Urothelium cell line (cell line): ENCODE data around the gene KCNJ13.
"Not testable (repeated sequence)": the region's sequence is repeated elsewhere in the genome, so short reads cannot be mapped to it uniquely, and the experiment has no call there.

Experiments used
- DNase-seq: peaks from one replicate; pipeline ENCODE4 v3.0.0; 2011; ENCODE audit warnings: low spot score, mixed read lengths
- FAIRE-seq: peaks from 2 replicates; lab custom pipeline; 2011; peaks lifted over from hg19 to GRCh38; lab: Jason Lieb, UNC

The KCNJ13 gene

DNA sequence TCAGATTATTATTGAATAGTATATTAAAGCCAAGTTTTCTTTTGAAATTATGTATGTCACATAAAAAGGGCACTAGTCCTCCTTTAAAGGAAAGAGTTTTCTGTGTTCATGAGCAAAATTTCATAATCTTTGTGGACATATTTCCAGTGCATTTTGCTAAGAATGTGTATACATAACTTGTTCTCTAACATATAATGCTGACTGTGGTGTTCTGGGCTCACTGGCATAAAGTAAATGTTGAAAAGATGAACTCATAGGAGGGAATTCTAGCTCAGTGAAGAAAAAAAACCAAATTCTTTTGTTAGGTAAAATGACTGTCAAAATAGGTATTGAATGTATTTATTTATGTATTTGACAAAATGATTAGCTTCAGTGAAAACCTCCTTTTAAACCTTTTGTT, 6.2 kb downstream of the KCNJ13 start:
- FAIRE-seq (no peak), DNase-seq (no peak)

- DNase-seq (no peak), FAIRE-seq (no peak)
Measured at GRCh38 chr2:232767866-232768265, 8.5 kb downstream of the KCNJ13 start.

GRCh38 chr2:232761301-232761907, 15.0 kb downstream of the KCNJ13 start:
- FAIRE-seq (no peak), DNase-seq (peak; percentile 42)

GRCh38 chr2:232757905-232758304, 18.5 kb downstream of the KCNJ13 start:
- FAIRE-seq: no peak
- no peak for DNase-seq

DNA sequence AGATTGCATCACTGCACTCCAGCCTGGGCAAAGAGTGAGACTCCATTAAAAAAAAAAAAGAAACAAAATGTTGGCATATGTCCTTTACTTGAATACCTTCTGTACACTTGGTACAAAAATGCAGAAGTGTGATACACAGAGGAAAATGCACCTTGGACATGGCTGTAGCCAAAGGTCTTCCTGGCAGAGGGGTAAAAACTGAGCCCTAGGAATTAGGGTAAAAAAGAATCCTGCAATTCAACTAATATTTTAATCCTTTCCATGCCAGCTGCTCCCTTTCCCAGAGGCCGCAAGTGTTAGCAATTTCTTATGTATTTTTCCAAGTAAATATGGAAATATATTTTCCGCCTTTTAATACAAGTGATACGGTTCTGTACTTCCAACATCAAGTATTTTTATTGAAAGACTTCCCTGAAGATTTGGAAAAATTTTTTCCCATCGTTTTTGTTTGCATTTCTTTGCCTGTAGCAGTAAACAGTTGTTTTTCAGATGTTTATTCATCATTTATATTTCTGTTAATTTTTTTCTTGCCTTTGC, 26.2 kb downstream of the KCNJ13 start:
- DNase-seq (no peak), FAIRE-seq (no peak)

- FAIRE-seq (no peak), DNase-seq (no peak)
Measured at GRCh38 chr2:232749331-232749730, 27.0 kb downstream of the KCNJ13 start.

GRCh38 chr2:232748038-232748437, 28.3 kb downstream of the KCNJ13 start:
- DNase-seq (no peak), FAIRE-seq (no peak)

DNA sequence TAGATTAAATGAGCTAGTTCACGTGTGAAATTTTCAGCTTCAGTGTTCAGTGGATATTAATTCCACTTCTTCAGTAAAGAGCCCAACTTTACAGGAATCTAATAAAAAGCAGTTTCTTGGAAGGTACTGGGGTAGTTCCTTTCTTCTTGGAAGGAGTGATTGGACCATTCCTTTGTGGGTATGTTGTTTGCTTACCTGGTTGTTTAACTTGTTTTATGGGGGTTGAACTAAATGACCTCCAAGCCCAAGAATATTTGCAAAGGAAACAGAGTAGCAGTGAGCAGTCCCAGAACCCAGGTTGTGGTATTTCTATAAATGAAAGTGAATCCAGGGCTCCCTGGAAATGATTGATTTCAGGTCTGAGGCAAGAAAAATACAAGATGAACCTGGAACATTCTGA, 31.4 kb downstream of the KCNJ13 start:
- FAIRE-seq: no peak
- DNase-seq: no peak

- DNase-seq (no peak), FAIRE-seq (no peak)
Measured at GRCh38 chr2:232741972-232742371, 34.4 kb downstream of the KCNJ13 start.

DNA sequence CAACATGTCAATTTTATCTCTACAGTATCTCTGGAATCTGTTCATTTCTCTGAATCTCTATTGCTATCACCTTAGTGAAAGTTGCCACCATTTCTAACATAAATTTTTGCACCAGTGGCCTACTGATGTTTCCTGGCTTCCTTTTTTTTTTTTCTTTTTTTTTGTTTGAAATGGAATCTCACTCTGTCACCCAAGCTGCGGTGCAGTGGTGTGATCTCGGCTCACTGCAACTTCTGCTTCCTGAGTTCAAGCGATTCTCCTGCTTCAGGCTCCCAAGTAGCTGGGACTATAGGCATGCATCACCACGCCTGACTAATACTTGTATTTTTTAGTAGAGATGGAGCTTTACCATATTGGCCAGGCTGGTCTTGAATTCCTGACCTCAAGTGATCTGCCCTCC, 35.1 kb downstream of the KCNJ13 start:
- DNase-seq (no peak), FAIRE-seq (no peak)

DNA sequence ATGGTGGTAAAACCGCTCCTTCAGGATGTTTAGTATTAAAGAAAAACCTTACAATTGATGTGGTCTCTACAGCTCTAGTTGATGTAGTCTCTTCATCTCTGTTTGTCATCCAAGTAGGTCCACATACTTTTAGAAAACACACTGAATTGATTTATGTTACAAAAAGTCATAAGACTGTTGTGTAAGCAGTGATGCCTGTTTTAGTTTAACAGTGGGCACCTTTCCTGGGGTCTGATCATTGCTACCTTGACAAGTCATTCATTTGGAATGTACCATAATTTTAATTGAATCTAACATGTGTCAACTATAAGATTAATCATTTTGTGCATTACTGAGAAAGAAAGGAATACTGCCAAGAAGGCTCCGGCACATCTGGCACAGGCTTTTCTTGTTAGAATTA, 44.9 kb downstream of the KCNJ13 start:
- DNase-seq (no peak), FAIRE-seq (no peak)

GRCh38 chr2:232728785-232729184, 47.6 kb downstream of the KCNJ13 start:
- FAIRE-seq: no peak
- DNase-seq: no peak

DNA sequence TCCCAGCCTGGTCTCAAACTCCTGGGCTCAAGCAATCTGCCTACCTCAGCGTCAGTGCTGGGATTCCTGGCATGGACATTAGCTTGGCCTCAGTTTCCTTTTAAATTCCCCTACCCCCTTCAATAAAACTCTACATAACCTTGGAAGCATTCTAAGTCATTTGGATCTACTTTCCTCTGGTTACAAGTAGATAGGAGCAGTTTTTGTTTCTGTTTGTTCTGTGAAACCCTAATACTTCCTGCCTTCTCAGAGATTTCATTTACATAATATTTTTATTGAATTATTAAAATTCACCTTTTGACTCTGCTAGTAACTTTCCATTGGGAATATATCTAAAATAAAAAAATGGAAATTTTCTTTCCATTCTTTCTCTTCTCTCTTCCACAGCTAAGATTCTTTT, 53.3 kb downstream of the KCNJ13 start:
- DNase-seq (no peak), FAIRE-seq (no peak)

DNA sequence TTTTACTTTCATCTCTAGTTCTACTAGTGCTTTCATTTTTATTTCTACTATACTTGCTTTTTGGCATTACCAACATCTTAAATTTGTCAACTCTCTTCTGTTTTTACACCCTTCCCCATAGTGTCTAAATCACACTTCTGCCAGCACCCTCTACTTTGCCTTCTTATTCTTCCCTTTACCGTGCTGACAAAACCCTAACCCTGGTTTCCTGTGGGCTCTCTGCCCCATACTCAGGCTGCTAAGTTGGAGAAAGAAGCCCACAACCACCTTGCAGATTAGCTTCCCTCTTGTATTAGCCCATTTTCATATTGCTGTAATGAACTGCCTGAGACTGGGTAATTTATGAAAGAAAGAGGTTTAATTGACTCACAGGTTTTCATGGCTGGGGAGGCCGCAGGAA, 54.5 kb downstream of the KCNJ13 start:
- no peak for DNase-seq
- FAIRE-seq: no peak

GRCh38 chr2:232721261-232721660, 55.1 kb downstream of the KCNJ13 start:
- DNase-seq: no peak
- FAIRE-seq: no peak

- not testable (repeated sequence) for FAIRE-seq
Measured at GRCh38 chr2:232720056-232720455, 56.3 kb downstream of the KCNJ13 start.

More at GRCh38 chr2:232720056-232720455, 56.3 kb downstream of the KCNJ13 start:
- DNase-seq: not testable (repeated sequence)
